Trophoblast cell (in vitro differentiated cells and primary cell): ENCODE data around the gene KRTAP3-1.
"Not testable (repeated sequence)": the region's sequence is repeated elsewhere in the genome, so short reads cannot be mapped to it uniquely, and the experiment has no call there.

Experiments
- DNase-seq, 2 donors: peaks; one replicate each; pipeline ENCODE4 v3.0.0-alpha.2; 2016
- H2AFZ ChIP-seq: 2 replicates; pipeline ENCODE4 v1.6.1; 2013; ENCODE audit warnings: low read length, moderate library complexity, mild to moderate bottlenecking; ENCODE audit not compliant: insufficient read depth, poor library complexity
- H2AK5ac ChIP-seq: 2 replicates; pipeline ENCODE4 v1.6.1; 2013; ENCODE audit warnings: mild to moderate bottlenecking, low read length
- H2BK120ac ChIP-seq: 2 replicates; pipeline ENCODE4 v1.6.1; 2013; ENCODE audit warnings: low read length, mild to moderate bottlenecking, moderate library complexity; ENCODE audit not compliant: insufficient read depth, poor library complexity
- H2BK12ac ChIP-seq: 2 replicates; pipeline ENCODE4 v1.6.1; 2013; ENCODE audit warnings: mild to moderate bottlenecking, low read length, moderate library complexity
- H2BK5ac ChIP-seq: 2 replicates; pipeline ENCODE4 v1.6.1; 2013; ENCODE audit warnings: low read length, low read depth, moderate library complexity, mild to moderate bottlenecking; ENCODE audit not compliant: poor library complexity
- H3K14ac ChIP-seq: 2 replicates; pipeline ENCODE4 v1.6.1; 2013; ENCODE audit warnings: mild to moderate bottlenecking, low read length
- H3K18ac ChIP-seq: 2 replicates; pipeline ENCODE4 v1.6.1; 2013; ENCODE audit warnings: mild to moderate bottlenecking, low read length
- H3K23ac ChIP-seq: 2 replicates; pipeline ENCODE4 v1.6.1; 2013; ENCODE audit warnings: low read length
- H3K27ac ChIP-seq: 2 replicates; pipeline ENCODE4 v1.5.1; 2013; ENCODE audit warnings: low read depth, mild to moderate bottlenecking, inconsistent platforms, low read length, moderate library complexity
- H3K27me3 ChIP-seq: 2 replicates; pipeline ENCODE4 v1.6.1; 2013; ENCODE audit warnings: inconsistent platforms, mild to moderate bottlenecking, low read length, moderate library complexity; ENCODE audit not compliant: insufficient read depth
- H3K36me3 ChIP-seq, 2 experiments: 1 replicate in 1 of 2; 2 replicates in 1 of 2; pipeline ENCODE4 v1.6.1; 2013; ENCODE audit warnings: low read length in 2 of 2, mild to moderate bottlenecking in 2 of 2, moderate library complexity in 1 of 2; ENCODE audit not compliant: insufficient read depth in 2 of 2, control insufficient read depth in 1 of 2
- H3K4ac ChIP-seq: 2 replicates; pipeline ENCODE4 v1.6.1; 2013; ENCODE audit warnings: low read depth, mild to moderate bottlenecking, low read length, moderate library complexity
- H3K4me1 ChIP-seq, 2 experiments: 1 replicate in 1 of 2; 2 replicates in 1 of 2; pipeline ENCODE4 v1.6.1; 2013; ENCODE audit warnings: low read length in 2 of 2, mild to moderate bottlenecking in 2 of 2, moderate library complexity in 1 of 2; ENCODE audit not compliant: insufficient read depth in 2 of 2, control insufficient read depth in 1 of 2
- H3K4me2 ChIP-seq: 2 replicates; pipeline ENCODE4 v1.6.1; 2013; ENCODE audit warnings: inconsistent platforms, mild to moderate bottlenecking, low read length, moderate library complexity
- H3K4me3 ChIP-seq: 2 replicates; pipeline ENCODE4 v1.5.1; 2013; ENCODE audit warnings: mild to moderate bottlenecking, low read depth, low read length, inconsistent platforms
- H3K79me1 ChIP-seq: one replicate; pipeline ENCODE4 v1.6.1; 2013; ENCODE audit warnings: low read length
- H3K79me2 ChIP-seq: 2 replicates; pipeline ENCODE4 v1.6.1; 2013; ENCODE audit warnings: low read length, mild to moderate bottlenecking; ENCODE audit not compliant: control insufficient read depth, insufficient read depth, poor library complexity
- H3K9ac ChIP-seq: 2 replicates; pipeline ENCODE4 v1.6.1; 2013; ENCODE audit warnings: mild to moderate bottlenecking, low read length
- H3K9me3 ChIP-seq: 2 replicates; pipeline ENCODE4 v1.6.1; 2013; ENCODE audit warnings: low read depth, mild to moderate bottlenecking, control low read depth, inconsistent platforms, low read length; ENCODE audit not compliant: insufficient read depth
- H4K12ac ChIP-seq: 2 replicates; pipeline ENCODE4 v1.6.1; 2013; ENCODE audit warnings: low read depth, mild to moderate bottlenecking, low read length, moderate library complexity
- H4K8ac ChIP-seq: 2 replicates; pipeline ENCODE4 v1.6.1; 2013; ENCODE audit warnings: low read depth, mild to moderate bottlenecking, low read length, moderate library complexity
- H4K91ac ChIP-seq: one replicate; pipeline ENCODE4 v1.6.1; 2013; ENCODE audit warnings: low read depth, mild to moderate bottlenecking, low read length, moderate library complexity
- WGBS: extraction: QIAGEN DNeasy Blood & Tissue Kit; methylation state at CpG from one replicate; pipeline ENCODE4 v1.1.7; 2013; ENCODE audit warnings: missing lambda C conversion rate; ENCODE audit not compliant: insufficient read length, insufficient coverage; ENCODE audit errors: extremely low coverage; 5-methylcytosine and 5-hydroxymethylcytosine counted together

KRTAP3-1 gene

GRCh38 chr17:41003926-41004325 lies 5.0 kb downstream of the KRTAP3-1 start:
- no peak overlapping the region for H3K4me2 ChIP-seq
- no peak overlapping the region for H3K23ac ChIP-seq
- no peak overlapping the region for H2AFZ ChIP-seq
- H3K79me2 ChIP-seq = no peaks in the 10 kb centered on the region
- peaks cover 2% of the 10 kb centered on the region for H3K79me1 ChIP-seq
- H2BK120ac ChIP-seq = no peak overlapping the region
- no peaks in the 10 kb centered on the region for H3K36me3 ChIP-seq
- no peaks in the 10 kb centered on the region for H3K9me3 ChIP-seq
- no peak overlapping the region for H2BK5ac ChIP-seq
- no peak overlapping the region for H2AK5ac ChIP-seq
- H4K12ac ChIP-seq = no peak overlapping the region
- H3K18ac ChIP-seq = no peak overlapping the region
- H3K9ac ChIP-seq = no peak overlapping the region
- H3K14ac ChIP-seq = no peak overlapping the region
- WGBS = no CpG with 5 or more reads among the region's 4 CpGs
- peaks cover 3% of the 10 kb centered on the region in 2 experiments for H3K4me1 ChIP-seq
- no peaks in the 10 kb centered on the region for H3K27me3 ChIP-seq
- H3K4me3 ChIP-seq = no peak overlapping the region
- H2BK12ac ChIP-seq = no peak overlapping the region
- no peak overlapping the region for H3K4ac ChIP-seq
- no peak overlapping the region for H4K8ac ChIP-seq
- no peak overlapping the region for H4K91ac ChIP-seq
- no peak for DNase-seq
- H3K27ac ChIP-seq = no peak overlapping the region

DNA sequence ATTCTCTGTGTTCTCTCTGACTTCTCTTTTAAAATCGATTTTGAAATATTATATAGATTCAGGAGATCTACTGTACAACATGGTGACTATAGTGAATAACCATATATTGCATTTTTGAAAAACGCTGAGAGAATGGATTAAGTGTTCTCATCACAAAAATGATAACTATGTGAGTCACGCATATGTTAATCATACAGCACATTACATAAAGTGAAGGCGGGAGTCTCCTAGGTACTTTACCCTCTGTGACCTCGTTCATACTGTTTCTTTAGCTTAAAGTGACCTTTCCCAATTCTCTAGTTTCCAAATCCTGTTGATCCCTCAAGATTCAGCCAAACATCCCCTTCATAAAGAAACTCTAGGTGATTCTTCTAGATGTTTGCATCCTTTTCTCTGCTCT lies 6.1 kb downstream of the KRTAP3-1 start:
- no peak for DNase-seq
- H2BK5ac ChIP-seq = no peak overlapping the region
- no peak overlapping the region for H3K18ac ChIP-seq
- H2BK120ac ChIP-seq = no peak overlapping the region
- H3K36me3 ChIP-seq = no peaks in the 10 kb centered on the region
- no CpG with 5 or more reads among the region's 5 CpGs for WGBS
- H3K79me2 ChIP-seq = no peaks in the 10 kb centered on the region
- H3K4ac ChIP-seq = no peak overlapping the region
- no peak overlapping the region for H3K27ac ChIP-seq
- no peak overlapping the region for H2BK12ac ChIP-seq
- no peak overlapping the region for H4K12ac ChIP-seq
- H3K4me2 ChIP-seq = no peak overlapping the region
- H3K79me1 ChIP-seq = no peaks in the 10 kb centered on the region
- no peak overlapping the region for H3K9ac ChIP-seq
- no peak overlapping the region for H3K14ac ChIP-seq
- H3K4me3 ChIP-seq = no peak overlapping the region
- no peaks in the 10 kb centered on the region for H3K9me3 ChIP-seq
- no peak overlapping the region for H2AK5ac ChIP-seq
- no peak overlapping the region for H2AFZ ChIP-seq
- H4K8ac ChIP-seq = no peak overlapping the region
- no peak overlapping the region for H4K91ac ChIP-seq
- no peaks in the 10 kb centered on the region for H3K4me1 ChIP-seq
- H3K27me3 ChIP-seq = no peaks in the 10 kb centered on the region
- no peak overlapping the region for H3K23ac ChIP-seq

GRCh38 chr17:41001795-41002194 lies 7.1 kb downstream of the KRTAP3-1 start:
- Histone ChIP-seq H3K27ac (no peak overlapping the region), H3K4me2 (no peak overlapping the region), H3K4me1 (no peaks in the 10 kb centered on the region), H2BK12ac (no peak overlapping the region), H3K4ac (no peak overlapping the region), H3K4me3 (no peak overlapping the region), H2BK5ac (no peak overlapping the region), H3K79me1 (no peaks in the 10 kb centered on the region), H4K8ac (no peak overlapping the region), H2BK120ac (no peak overlapping the region), H4K91ac (no peak overlapping the region), H3K79me2 (no peaks in the 10 kb centered on the region), H3K23ac (no peak overlapping the region), H3K14ac (no peak overlapping the region), H4K12ac (no peak overlapping the region), H2AFZ (no peak overlapping the region), H3K36me3 (no peaks in the 10 kb centered on the region), H3K9ac (no peak overlapping the region), H2AK5ac (no peak overlapping the region), H3K18ac (no peak overlapping the region), H3K9me3 (no peaks in the 10 kb centered on the region), H3K27me3 (no peaks in the 10 kb centered on the region)
- DNase-seq = no peak
- no CpG with 5 or more reads among the region's 4 CpGs for WGBS

GRCh38 chr17:40999563-40999962 lies 9.4 kb downstream of the KRTAP3-1 start, which contains the start of gene KRTAP3-2:
KRTAP3-2 (minus strand) TSS chr17:40999906; CDS start chr17:40999853, 53 bp downstream.
- H3K14ac ChIP-seq, H4K12ac ChIP-seq, H3K23ac ChIP-seq, H3K9me3 ChIP-seq, H2BK5ac ChIP-seq, H4K8ac ChIP-seq, H2BK120ac ChIP-seq, H3K4ac ChIP-seq, DNase-seq, H3K79me2 ChIP-seq, H3K4me2 ChIP-seq, H3K36me3 ChIP-seq, H3K4me1 ChIP-seq, H3K18ac ChIP-seq, H3K27ac ChIP-seq, H3K9ac ChIP-seq, H3K4me3 ChIP-seq, H4K91ac ChIP-seq, H2AK5ac ChIP-seq, H3K27me3 ChIP-seq, H2BK12ac ChIP-seq, H2AFZ ChIP-seq, H3K79me1 ChIP-seq: not testable (repeated sequence)
- WGBS = no CpG with 5 or more reads among the region's 6 CpGs
